ENCODE data around the gene CEBPB. TPM values are rescaled to one million over a fixed set of nuclear protein-coding genes. Genes with fewer than 3 reads are reported as not detected.

Gene CEBPB
- total RNA-seq, 4 donors from 2014 or later = 105 to 195 (median 144) TPM

DNA sequence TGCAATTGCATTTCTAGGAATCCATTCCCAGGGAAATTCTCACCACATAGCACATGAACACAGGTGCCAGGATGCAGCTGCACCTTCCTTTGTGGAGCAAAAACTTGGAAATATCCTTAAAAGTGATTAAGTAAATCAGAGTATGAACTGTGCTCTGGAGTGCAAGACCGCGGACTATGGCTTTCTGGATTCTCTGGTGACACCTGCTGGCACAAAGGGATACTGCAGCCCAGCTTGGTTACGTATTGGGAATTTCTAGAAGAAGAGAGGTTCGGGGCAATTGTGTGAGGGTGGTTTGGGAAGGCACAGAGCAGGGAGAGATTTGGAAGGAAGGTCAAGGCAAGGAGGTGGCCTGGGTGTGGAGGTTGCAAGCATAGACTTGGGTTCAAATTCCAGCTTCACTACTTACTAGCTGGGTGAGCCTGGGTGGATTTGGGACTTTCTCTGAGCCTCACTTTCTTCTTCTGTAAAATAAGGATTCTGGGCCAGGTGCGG lies 21.3 kb upstream of the CEBPB start:
- Histone ChIP-seq H3K27me3 (no peaks in the 10 kb centered on the region), H3K27ac (replicated peaks in 1 of 4) (no peak overlapping the region), H3K4me1 (peaks cover 37 to 57% (median 50%) of the 10 kb centered on the region in 4 donors), H3K9me3 (no peaks in the 10 kb centered on the region), H3K4me3 (no peak overlapping the region), H3K36me3 (no peaks in the 10 kb centered on the region)
- TF ChIP-seq, protein P1, sequence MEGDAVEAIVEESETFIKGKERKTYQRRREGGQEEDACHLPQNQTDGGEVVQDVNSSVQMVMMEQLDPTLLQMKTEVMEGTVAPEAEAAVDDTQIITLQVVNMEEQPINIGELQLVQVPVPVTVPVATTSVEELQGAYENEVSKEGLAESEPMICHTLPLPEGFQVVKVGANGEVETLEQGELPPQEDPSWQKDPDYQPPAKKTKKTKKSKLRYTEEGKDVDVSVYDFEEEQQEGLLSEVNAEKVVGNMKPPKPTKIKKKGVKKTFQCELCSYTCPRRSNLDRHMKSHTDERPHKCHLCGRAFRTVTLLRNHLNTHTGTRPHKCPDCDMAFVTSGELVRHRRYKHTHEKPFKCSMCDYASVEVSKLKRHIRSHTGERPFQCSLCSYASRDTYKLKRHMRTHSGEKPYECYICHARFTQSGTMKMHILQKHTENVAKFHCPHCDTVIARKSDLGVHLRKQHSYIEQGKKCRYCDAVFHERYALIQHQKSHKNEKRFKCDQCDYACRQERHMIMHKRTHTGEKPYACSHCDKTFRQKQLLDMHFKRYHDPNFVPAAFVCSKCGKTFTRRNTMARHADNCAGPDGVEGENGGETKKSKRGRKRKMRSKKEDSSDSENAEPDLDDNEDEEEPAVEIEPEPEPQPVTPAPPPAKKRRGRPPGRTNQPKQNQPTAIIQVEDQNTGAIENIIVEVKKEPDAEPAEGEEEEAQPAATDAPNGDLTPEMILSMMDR (IDR thresholded peaks at IDR 0.05) = peak; percentile 96 to 100 (median 99)
- no peak for TF ChIP-seq EP300 (IDR thresholded peaks at IDR 0.05)
- TF ChIP-seq POLR2AphosphoS5 (IDR thresholded peaks at IDR 0.05) = peak in 1 of 2 donors; percentile 60
- TF ChIP-seq POLR2A (IDR thresholded peaks at IDR 0.05; ENCODE audit: low read depth) = no peak
- DNase-seq (ENCODE audit: extremely low spot score) = peak; percentile 98
- 22% methylated on average over 5 of the region's 5 CpGs for WGBS
- intact Hi-C loops (cut with DNase I) = loop anchor here (2.0 kb wide), 1 partner anchor 49 kb away; no protein-coding TSS in a partner anchor

DNA sequence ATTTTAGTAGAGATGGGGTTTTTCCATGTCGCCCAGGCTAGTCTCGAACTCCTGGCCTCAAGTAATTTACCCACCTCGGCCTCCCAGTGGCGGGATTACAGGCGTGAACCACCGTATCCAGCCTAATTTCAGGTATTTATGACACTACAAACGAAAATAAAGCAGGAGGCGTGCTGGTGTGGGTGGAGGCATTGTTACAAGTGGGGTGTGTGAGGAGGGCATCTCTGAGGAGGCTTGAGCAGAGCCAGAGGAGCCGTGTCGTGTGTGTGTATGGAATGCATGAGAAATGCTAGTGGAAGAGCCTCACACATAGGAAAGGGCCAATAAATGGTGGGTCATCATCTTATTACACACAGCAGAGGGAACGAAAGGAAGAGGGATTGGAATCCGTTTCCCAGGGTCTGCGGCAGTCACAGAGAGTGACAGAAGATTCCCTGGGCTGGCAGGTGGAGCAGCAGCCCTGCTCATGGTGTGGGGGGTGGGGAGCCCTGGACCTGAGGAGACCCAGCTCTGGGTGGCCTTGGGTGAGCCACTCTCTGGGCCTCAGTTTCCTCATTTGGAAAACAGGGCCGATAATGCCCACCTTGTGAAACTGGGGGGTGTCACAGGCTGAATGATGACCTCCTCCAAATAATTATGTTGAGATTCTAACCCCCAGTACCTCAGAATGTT lies 19.9 kb upstream of the CEBPB start:
- TF ChIP-seq POLR2AphosphoS5 (IDR thresholded peaks at IDR 0.05) (no peak), EP300 (IDR thresholded peaks at IDR 0.05) (no peak)
- Histone ChIP-seq H3K4me1 (peaks cover 30 to 48% (median 43%) of the 10 kb centered on the region in 4 donors), H3K9me3 (no peaks in the 10 kb centered on the region), H3K27me3 (no peaks in the 10 kb centered on the region), H3K4me3 (no peak overlapping the region), H3K36me3 (no peaks in the 10 kb centered on the region), H3K27ac (replicated peaks in 1 of 4) (peak overlapping the region; percentile 83 to 90 (median 86))
- 92% methylated on average over 14 of the region's 14 CpGs for WGBS
- DNase-seq (ENCODE audit: extremely low spot score) = peak; percentile 82
- intact Hi-C loops (cut with DNase I) = loop anchor here (5.0 kb wide), 2 partner anchors 98 to 188 kb away; partner anchors contain the start of gene SNAI1

GRCh38 chr20:50172347-50173013 lies 18.1 kb upstream of the CEBPB start:
- H3K4me3 ChIP-seq = peak overlapping the region; percentile 54 to 65 (median 60)
- peak overlapping the region; percentile 83 to 90 (median 86) for H3K27ac ChIP-seq (replicated peaks in 1 of 4)
- H3K36me3 ChIP-seq = peaks cover 0 to 5% (median 0%) of the 10 kb centered on the region in 4 donors
- peaks cover 21 to 36% (median 29%) of the 10 kb centered on the region in 4 donors for H3K4me1 ChIP-seq
- no peaks in the 10 kb centered on the region for H3K27me3 ChIP-seq
- DNase-seq (ENCODE audit: extremely low spot score) = peak; percentile 94
- intact Hi-C loops (cut with DNase I) = loop anchor here (5.0 kb wide), 2 partner anchors 100 to 190 kb away; partner anchors contain the start of gene SNAI1
- 18% methylated on average over 13 of the region's 36 CpGs for WGBS
- no peaks in the 10 kb centered on the region for H3K9me3 ChIP-seq
- TF ChIP-seq, protein P1 (IDR thresholded peaks at IDR 0.05) = no peak
- TF ChIP-seq EP300 (IDR thresholded peaks at IDR 0.05) (no peak), POLR2AphosphoS5 (IDR thresholded peaks at IDR 0.05) (peak; percentile 80 to 88), POLR2A (IDR thresholded peaks at IDR 0.05; ENCODE audit: low read depth) (no peak)

- WGBS = 84% methylated on average over 5 of the region's 5 CpGs
- Histone ChIP-seq H3K36me3 (peaks cover 0 to 7% (median 0%) of the 10 kb centered on the region in 4 donors), H3K4me1 (peaks cover 18 to 32% (median 25%) of the 10 kb centered on the region in 4 donors), H3K27ac (replicated peaks in 1 of 4) (no peak overlapping the region), H3K9me3 (no peaks in the 10 kb centered on the region), H3K4me3 (no peak overlapping the region), H3K27me3 (no peaks in the 10 kb centered on the region)
- intact Hi-C loops (cut with DNase I) = loop anchor here (5.0 kb wide), 2 partner anchors 102 to 192 kb away; partner anchors contain the start of gene SNAI1
- peak; percentile 53 for DNase-seq (ENCODE audit: extremely low spot score)
- TF ChIP-seq, protein P1 (IDR thresholded peaks at IDR 0.05) = no peak
- TF ChIP-seq POLR2A (IDR thresholded peaks at IDR 0.05; ENCODE audit: low read depth) = no peak
- no peak for TF ChIP-seq EP300 (IDR thresholded peaks at IDR 0.05)
- TF ChIP-seq POLR2AphosphoS5 (IDR thresholded peaks at IDR 0.05) = no peak
These were observed 16.2 kb upstream of the CEBPB start for GRCh38 chr20:50174456-50174855.

Data from esophagus muscularis mucosa (tissue), 4 donors.